ENCODE results near the gene CDH13. TPM values are rescaled to one million over a fixed set of nuclear protein-coding genes. Genes with fewer than 3 reads are reported as not detected.
A peak's percentile ranks its signal among the peaks of the same experiment; 100 is the strongest.

The CDH13 gene
- total RNA-seq, 2 experiments from 2014 or later = not detected

DNA sequence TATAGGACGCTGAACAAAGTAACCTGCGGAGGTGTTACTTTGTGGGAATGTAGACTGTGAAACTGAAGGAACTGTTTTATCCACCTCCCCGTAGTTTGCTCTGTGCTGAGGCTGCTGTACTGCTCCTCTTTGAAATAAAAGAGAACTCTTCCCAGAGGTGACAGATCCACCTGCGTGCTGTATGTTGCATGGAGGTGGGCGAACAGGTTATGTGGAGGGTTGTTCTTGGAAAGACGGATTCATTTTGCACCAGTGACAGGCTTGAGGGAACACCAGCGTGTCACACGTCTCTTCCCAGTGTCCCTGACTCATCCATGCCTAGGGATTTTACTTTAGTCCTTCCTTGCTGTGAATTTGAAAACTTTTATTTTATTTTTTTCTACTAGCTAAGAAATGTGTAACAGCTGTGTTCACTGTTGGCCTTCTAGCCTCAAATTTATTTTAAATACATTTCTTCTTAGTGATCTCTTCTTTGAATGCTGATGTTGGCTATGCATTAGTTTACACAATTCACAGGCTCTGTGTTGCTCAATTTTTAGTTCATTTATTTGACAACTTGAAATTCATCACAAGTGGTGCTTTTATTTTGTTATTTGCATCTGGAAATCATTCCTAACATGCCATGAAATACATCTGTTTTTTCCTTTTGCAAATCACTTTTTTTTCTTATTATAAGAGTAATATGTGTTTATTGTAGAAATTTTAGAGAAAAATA lies 512.4 kb downstream of the CDH13 start:
- Histone ChIP-seq H3K36me3 (ENCODE audit: insufficient read depth, low read length) (no peaks in the 10 kb centered on the region), H4K20me1 (ENCODE audit: insufficient read depth, low read length) (no peaks in the 10 kb centered on the region), H3K4me3 (ENCODE audit: low read depth, low read length, poor library complexity, severe bottlenecking) (no peak overlapping the region), H3K4me2 (ENCODE audit: low read length) (peak overlapping the region; percentile 81; the same call in 1 of the 2 replicates), H3K9me3 (ENCODE audit: low read length) (peaks cover under 1% of the 10 kb centered on the region; the same call in 1 of the 2 replicates), H3K27ac (ENCODE audit: low read depth, low read length, poor library complexity, severe bottlenecking) (no peak overlapping the region), H3K9me2 (ENCODE audit: insufficient read depth, low read length) (no peaks in the 10 kb centered on the region), H2AFZ (ENCODE audit: low read length) (no peak overlapping the region), H3K79me2 (ENCODE audit: insufficient read depth, low read depth, low read length) (no peaks in the 10 kb centered on the region), H3K4me1 (ENCODE audit: insufficient read depth, low read length, poor library complexity, severe bottlenecking) (peaks cover 50% of the 10 kb centered on the region)
- intact Hi-C loops (cut with micrococcal nuclease; ENCODE audit: unreplicated experiment) = no loop called here
- ChIA-PET CTCF (ENCODE audit: unreplicated experiment) (no interaction called here), POLR2A (no interaction called here)
- no peak for DNase-seq (ENCODE audit: low spot score)
- TF ChIP-seq EZH2phosphoT487 (IDR thresholded peaks at IDR 0.05; ENCODE audit: borderline replicate concordance, low read depth, low read length) = no peak
- TF ChIP-seq, protein P1, sequence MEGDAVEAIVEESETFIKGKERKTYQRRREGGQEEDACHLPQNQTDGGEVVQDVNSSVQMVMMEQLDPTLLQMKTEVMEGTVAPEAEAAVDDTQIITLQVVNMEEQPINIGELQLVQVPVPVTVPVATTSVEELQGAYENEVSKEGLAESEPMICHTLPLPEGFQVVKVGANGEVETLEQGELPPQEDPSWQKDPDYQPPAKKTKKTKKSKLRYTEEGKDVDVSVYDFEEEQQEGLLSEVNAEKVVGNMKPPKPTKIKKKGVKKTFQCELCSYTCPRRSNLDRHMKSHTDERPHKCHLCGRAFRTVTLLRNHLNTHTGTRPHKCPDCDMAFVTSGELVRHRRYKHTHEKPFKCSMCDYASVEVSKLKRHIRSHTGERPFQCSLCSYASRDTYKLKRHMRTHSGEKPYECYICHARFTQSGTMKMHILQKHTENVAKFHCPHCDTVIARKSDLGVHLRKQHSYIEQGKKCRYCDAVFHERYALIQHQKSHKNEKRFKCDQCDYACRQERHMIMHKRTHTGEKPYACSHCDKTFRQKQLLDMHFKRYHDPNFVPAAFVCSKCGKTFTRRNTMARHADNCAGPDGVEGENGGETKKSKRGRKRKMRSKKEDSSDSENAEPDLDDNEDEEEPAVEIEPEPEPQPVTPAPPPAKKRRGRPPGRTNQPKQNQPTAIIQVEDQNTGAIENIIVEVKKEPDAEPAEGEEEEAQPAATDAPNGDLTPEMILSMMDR (conservative IDR thresholded peaks at IDR 0.05; ENCODE audit: low read length) = no peak
- BruUV-seq (replicated peaks) = no TSS peak

DNA sequence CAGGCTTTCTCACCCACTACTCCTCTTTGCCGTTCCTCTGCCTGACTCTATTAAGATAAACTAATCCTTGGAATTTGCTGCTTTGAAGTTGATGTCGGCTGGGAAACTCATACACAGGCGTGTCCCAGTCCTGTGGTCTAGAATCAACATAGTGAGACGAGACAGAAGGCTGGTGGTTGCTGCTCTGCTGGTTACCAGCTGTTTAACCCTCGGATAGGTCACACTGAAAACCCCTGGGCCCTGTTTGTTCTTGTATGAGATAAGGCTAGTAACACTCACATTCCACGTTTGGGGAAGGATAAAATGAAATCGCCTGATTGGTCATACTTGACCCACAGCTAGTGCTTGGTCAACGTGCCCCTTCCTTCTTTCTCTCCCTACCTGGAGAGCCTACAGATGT lies 517.0 kb downstream of the CDH13 start:
- no peaks in the 10 kb centered on the region for H3K36me3 ChIP-seq (ENCODE audit: insufficient read depth, low read length)
- BruUV-seq (replicated peaks) = no TSS peak
- peaks cover 5% of the 10 kb centered on the region for H3K4me1 ChIP-seq (ENCODE audit: insufficient read depth, low read length, poor library complexity, severe bottlenecking)
- H3K4me2 ChIP-seq (ENCODE audit: low read length) = no peak overlapping the region
- ChIA-PET CTCF (ENCODE audit: unreplicated experiment) (no interaction called here), POLR2A (interaction anchor here (1.2 kb wide), 1 partner anchor 29 kb away, joined by 3 read pairs; no protein-coding TSS in a partner anchor)
- no peak for DNase-seq (ENCODE audit: low spot score)
- no peaks in the 10 kb centered on the region for H3K79me2 ChIP-seq (ENCODE audit: insufficient read depth, low read depth, low read length)
- no peak overlapping the region for H2AFZ ChIP-seq (ENCODE audit: low read length)
- no peak for TF ChIP-seq EZH2phosphoT487 (IDR thresholded peaks at IDR 0.05; ENCODE audit: borderline replicate concordance, low read depth, low read length)
- TF ChIP-seq, protein P1 (conservative IDR thresholded peaks at IDR 0.05; ENCODE audit: low read length) = no peak
- H3K9me3 ChIP-seq (ENCODE audit: low read length) = no peaks in the 10 kb centered on the region
- H4K20me1 ChIP-seq (ENCODE audit: insufficient read depth, low read length) = no peaks in the 10 kb centered on the region
- no peak overlapping the region for H3K27ac ChIP-seq (ENCODE audit: low read depth, low read length, poor library complexity, severe bottlenecking)
- H3K9me2 ChIP-seq (ENCODE audit: insufficient read depth, low read length) = no peaks in the 10 kb centered on the region
- intact Hi-C loops (cut with micrococcal nuclease; ENCODE audit: unreplicated experiment) = no loop called here
- H3K4me3 ChIP-seq (ENCODE audit: low read depth, low read length, poor library complexity, severe bottlenecking) = no peak overlapping the region

DNA sequence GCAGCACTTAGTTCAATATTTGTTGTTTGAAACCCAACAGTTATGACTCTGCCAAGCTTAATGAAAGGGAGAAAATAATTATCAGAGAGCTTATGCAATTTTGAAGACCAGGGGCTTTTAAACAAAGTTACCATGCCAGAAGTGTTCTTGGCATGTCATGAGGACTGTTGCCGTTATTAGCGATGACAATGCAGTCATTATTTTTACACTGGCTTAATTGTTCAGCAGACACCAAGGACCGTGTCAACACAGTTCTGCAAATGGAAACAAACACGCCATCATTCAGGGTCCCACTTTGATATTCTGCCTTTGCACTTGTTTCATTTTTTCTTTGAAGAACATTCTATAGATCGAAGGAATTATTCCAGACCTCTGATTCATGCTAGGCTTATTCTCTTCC lies 518.5 kb downstream of the CDH13 start:
- Histone ChIP-seq H3K4me2 (ENCODE audit: low read length) (no peak overlapping the region), H3K9me3 (ENCODE audit: low read length) (no peaks in the 10 kb centered on the region), H3K4me1 (ENCODE audit: insufficient read depth, low read length, poor library complexity, severe bottlenecking) (no peaks in the 10 kb centered on the region), H3K4me3 (ENCODE audit: low read depth, low read length, poor library complexity, severe bottlenecking) (no peak overlapping the region), H3K27ac (ENCODE audit: low read depth, low read length, poor library complexity, severe bottlenecking) (no peak overlapping the region), H3K79me2 (ENCODE audit: insufficient read depth, low read depth, low read length) (no peaks in the 10 kb centered on the region), H4K20me1 (ENCODE audit: insufficient read depth, low read length) (no peaks in the 10 kb centered on the region), H2AFZ (ENCODE audit: low read length) (no peak overlapping the region), H3K9me2 (ENCODE audit: insufficient read depth, low read length) (no peaks in the 10 kb centered on the region), H3K36me3 (ENCODE audit: insufficient read depth, low read length) (no peaks in the 10 kb centered on the region)
- no TSS peak for BruUV-seq (replicated peaks)
- CTCF ChIA-PET (ENCODE audit: unreplicated experiment) = no interaction called here
- no peak for DNase-seq (ENCODE audit: low spot score)
- POLR2A ChIA-PET = no interaction called here
- intact Hi-C loops (cut with micrococcal nuclease; ENCODE audit: unreplicated experiment) = no loop called here
- TF ChIP-seq, protein P1 (conservative IDR thresholded peaks at IDR 0.05; ENCODE audit: low read length) = no peak
- no peak for TF ChIP-seq EZH2phosphoT487 (IDR thresholded peaks at IDR 0.05; ENCODE audit: borderline replicate concordance, low read depth, low read length)

Data from OCI-LY7 (cell line).